B cell (primary cell): Measurements from ENCODE around the gene CAPNS1. TPM values are rescaled to one million over a fixed set of nuclear protein-coding genes. Genes with fewer than 3 reads are reported as not detected.

ENCODE experiments used
- ATAC-seq: fragments of 200-7000 bp; cut with Tn5 transposase; one replicate; pipeline ENCODE4 v1.10.0; 2021; ENCODE audit warnings: low read depth, mild to moderate bottlenecking, moderate number of reproducible peaks, moderate library complexity
- CTCF ChIA-PET: fragments of 350-600 bp; sonication (Branson Sonifier 250); formaldehyde crosslinking; loops from one replicate; lab custom pipeline; 2021; ENCODE audit warnings: antibody characterized with exemption, inconsistent platforms; lab: Charles Lee
- POLR2A ChIA-PET: fragments of 350-600 bp; sonication (Branson Sonifier 250); formaldehyde crosslinking; loops from one replicate; lab custom pipeline; 2021; ENCODE audit warnings: antibody characterized with exemption; lab: Charles Lee
- DNase-seq: peaks from one replicate; pipeline ENCODE4 v3.0.0; 2013
- H2AFZ ChIP-seq: 2 replicates; pipeline ENCODE4 v1.6.1; 2012; ENCODE audit warnings: mild to moderate bottlenecking, low read depth, low read length; ENCODE audit not compliant: insufficient read depth, poor library complexity, severe bottlenecking
- H3K27ac ChIP-seq, 2 donors: 1 replicate in 1 of 2; 2 replicates in 1 of 2; pipeline ENCODE4 v1.5.1; 2012 to 2013; ENCODE audit warnings: low read length in 2 of 2, mild to moderate bottlenecking in 2 of 2, moderate library complexity in 1 of 2
- H3K27me3 ChIP-seq, 4 experiments: fragments of 200-600 bp in 1 of 4; sonication (generic) in 1 of 4; replicated peaks in 1 of 4; 1 replicate in 2 of 4; 2 replicates in 2 of 4; pipeline versions ENCODE4 v1.6.1 to v1.7.0; 2013 to 2016; ENCODE audit warnings: low read length in 3 of 4, mild to moderate bottlenecking in 2 of 4, mixed read lengths in 1 of 4, moderate library complexity in 1 of 4; ENCODE audit not compliant: insufficient read depth in 4 of 4, control insufficient read depth in 3 of 4; ENCODE audit errors: control extremely low read depth in 1 of 4
- H3K36me3 ChIP-seq, 2 experiments: replicated peaks in 1 of 2; 1 replicate in 1 of 2; 2 replicates in 1 of 2; pipeline versions ENCODE4 v1.6.1 to v1.7.1; 2013; ENCODE audit warnings: low read length in 1 of 2; ENCODE audit not compliant: insufficient read depth in 2 of 2, control insufficient read depth in 1 of 2; ENCODE audit errors: control extremely low read depth in 1 of 2, extremely low read depth in 1 of 2
- H3K4me1 ChIP-seq, 2 donors: fragments of 200-600 bp in 1 of 2; sonication (generic) in 1 of 2; 1 replicate in 1 of 2; 2 replicates in 1 of 2; pipeline versions ENCODE4 v1.5.1 to v1.6.1; 2013 to 2017; ENCODE audit warnings: low read length in 2 of 2; ENCODE audit not compliant: control insufficient read depth in 2 of 2, insufficient read depth in 2 of 2
- H3K4me2 ChIP-seq: replicated peaks from 2 replicates; pipeline ENCODE3; 2012; ENCODE audit warnings: mild to moderate bottlenecking, low read depth, low read length; ENCODE audit not compliant: poor library complexity, severe bottlenecking
- H3K4me3 ChIP-seq, 5 experiments: fragments of 200-600 bp in 1 of 5; sonication (generic) in 1 of 5; 1 replicate in 3 of 5; 2 replicates in 2 of 5; pipeline versions ENCODE4 v1.5.1 to v1.7.0; 2011 to 2016; ENCODE audit warnings: low read length in 4 of 5, mild to moderate bottlenecking in 4 of 5, low read depth in 2 of 5, control low read depth in 1 of 5, moderate library complexity in 1 of 5; ENCODE audit not compliant: insufficient read depth in 1 of 5; ENCODE audit errors: control extremely low read depth in 1 of 5, extremely low read depth in 1 of 5
- H3K79me2 ChIP-seq: fragments of 200-600 bp; sonication (generic); one replicate; pipeline ENCODE4 v1.6.0; 2016; ENCODE audit warnings: low read length; ENCODE audit not compliant: control insufficient read depth, insufficient read depth
- H3K9ac ChIP-seq: fragments of 200-600 bp; sonication (generic); 2 replicates; pipeline ENCODE4 v1.6.1; 2017; ENCODE audit warnings: mild to moderate bottlenecking, low read length, moderate library complexity
- H3K9me3 ChIP-seq, 3 donors: one replicate each; pipeline versions ENCODE4 v1.6.1 to v1.7.1; 2013; ENCODE audit warnings: low read length in 2 of 3; ENCODE audit not compliant: control insufficient read depth in 2 of 3, insufficient read depth in 1 of 3; ENCODE audit errors: control extremely low read depth in 1 of 3
- H4K20me1 ChIP-seq: 2 replicates; pipeline ENCODE4 v1.6.0; 2012; ENCODE audit warnings: mild to moderate bottlenecking, low read length; ENCODE audit not compliant: insufficient read depth, control insufficient read depth, poor library complexity, severe bottlenecking
- H3K27ac Mint-ChIP-seq: one replicate; pipeline ENCODE4 v1.8.0; 2021; ENCODE audit warnings: mixed read lengths
- H3K27me3 Mint-ChIP-seq: one replicate; pipeline ENCODE4 v1.8.0; 2021; ENCODE audit warnings: mixed read lengths
- H3K4me1 Mint-ChIP-seq: one replicate; pipeline ENCODE4 v1.8.0; 2021; ENCODE audit warnings: mixed read lengths
- H3K4me3 Mint-ChIP-seq: one replicate; pipeline ENCODE4 v1.8.0; 2021; ENCODE audit warnings: mixed read lengths
- H3K9me3 Mint-ChIP-seq: one replicate; pipeline ENCODE4 v1.8.0; 2022; ENCODE audit warnings: mixed read lengths; ENCODE audit not compliant: insufficient read depth
- EZH2 ChIP-seq: IDR thresholded peaks from 2 replicates; pipeline ENCODE4 v1.6.1; 2012; ENCODE audit warnings: borderline replicate concordance, low read depth, mild to moderate bottlenecking, moderate library complexity, low read length; ENCODE audit not compliant: insufficient read depth, poor library complexity, severe bottlenecking
- WGBS: methylation state at CpG from one replicate; pipeline ENCODE4 v1.1.5; 2013; ENCODE audit warnings: missing lambda C conversion rate; ENCODE audit not compliant: insufficient coverage; 5-methylcytosine and 5-hydroxymethylcytosine counted together
- intact Hi-C: fragments of 100-400 bp; cut with micrococcal nuclease; formaldehyde crosslinking; loops from one replicate; pipeline ENCODE4 v1.10.0; 2022
- polyA plus RNA-seq: library from polyadenylated mRNA; depleted of rRNA; stranded (reverse); fragments of >200 nt; gene quantifications from 2 replicates; pipeline ENCODE4 v1.2.3, GENCODE V29; 2012
- total RNA-seq, 2 donors: library from RNA; stranded (reverse); fragments of 120-200 nt in 1 of 2; gene quantifications; 1 replicate in 1 of 2; 2 replicates in 1 of 2; pipeline versions ENCODE4 v1.2.3 to v1.2.4, GENCODE V29; 2013 to 2022
- TF ChIP-seq, protein P1 (sequence below): fragments of 200-600 bp; IDR thresholded peaks from one replicate; pipeline ENCODE4 v1.8.0; 2022; ENCODE audit warnings: antibody characterized with exemption, mild to moderate bottlenecking

CAPNS1 gene
- total and polyA plus RNA-seq, 2 donors (not counting 1 experiment from before 2014, with no cell fraction given): 272 to 294 TPM

- Histone ChIP-seq H3K36me3 (peaks cover 1 to 27% of the 10 kb centered on the region in 2 experiments), H3K9me3 (no peaks in the 10 kb centered on the region), H3K4me2 (no peak overlapping the region), H3K27ac (no peak overlapping the region), H2AFZ (no peak overlapping the region), H3K9ac (no peak overlapping the region), H4K20me1 (no peaks in the 10 kb centered on the region), H3K27me3 (no peaks in the 10 kb centered on the region), H3K79me2 (no peaks in the 10 kb centered on the region), H3K4me3 (no peak overlapping the region), H3K4me1 (no peaks in the 10 kb centered on the region)
- Mint-ChIP-seq H3K27me3 (no peaks in the 10 kb centered on the region), H3K27ac (no peak overlapping the region), H3K4me1 (no peaks in the 10 kb centered on the region), H3K9me3 (no peaks in the 10 kb centered on the region), H3K4me3 (no peak overlapping the region)
- no peak for DNase-seq
- TF ChIP-seq, protein P1, sequence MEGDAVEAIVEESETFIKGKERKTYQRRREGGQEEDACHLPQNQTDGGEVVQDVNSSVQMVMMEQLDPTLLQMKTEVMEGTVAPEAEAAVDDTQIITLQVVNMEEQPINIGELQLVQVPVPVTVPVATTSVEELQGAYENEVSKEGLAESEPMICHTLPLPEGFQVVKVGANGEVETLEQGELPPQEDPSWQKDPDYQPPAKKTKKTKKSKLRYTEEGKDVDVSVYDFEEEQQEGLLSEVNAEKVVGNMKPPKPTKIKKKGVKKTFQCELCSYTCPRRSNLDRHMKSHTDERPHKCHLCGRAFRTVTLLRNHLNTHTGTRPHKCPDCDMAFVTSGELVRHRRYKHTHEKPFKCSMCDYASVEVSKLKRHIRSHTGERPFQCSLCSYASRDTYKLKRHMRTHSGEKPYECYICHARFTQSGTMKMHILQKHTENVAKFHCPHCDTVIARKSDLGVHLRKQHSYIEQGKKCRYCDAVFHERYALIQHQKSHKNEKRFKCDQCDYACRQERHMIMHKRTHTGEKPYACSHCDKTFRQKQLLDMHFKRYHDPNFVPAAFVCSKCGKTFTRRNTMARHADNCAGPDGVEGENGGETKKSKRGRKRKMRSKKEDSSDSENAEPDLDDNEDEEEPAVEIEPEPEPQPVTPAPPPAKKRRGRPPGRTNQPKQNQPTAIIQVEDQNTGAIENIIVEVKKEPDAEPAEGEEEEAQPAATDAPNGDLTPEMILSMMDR: no peak
- TF ChIP-seq EZH2: no peak
- 93% methylated on average over 6 of the region's 10 CpGs for WGBS
- CTCF ChIA-PET: interaction anchor here (0.7 to 2.6 kb wide), 3 partner anchors 13 to 26 kb away, joined by 3 to 15 read pairs (median 5); no protein-coding TSS in a partner anchor
- POLR2A ChIA-PET: no interaction called here
- intact Hi-C loops: no loop called here
- no peak for ATAC-seq
Observed at GRCh38 chr19:36153126-36153525, 13.3 kb downstream of the CAPNS1 start.

DNA sequence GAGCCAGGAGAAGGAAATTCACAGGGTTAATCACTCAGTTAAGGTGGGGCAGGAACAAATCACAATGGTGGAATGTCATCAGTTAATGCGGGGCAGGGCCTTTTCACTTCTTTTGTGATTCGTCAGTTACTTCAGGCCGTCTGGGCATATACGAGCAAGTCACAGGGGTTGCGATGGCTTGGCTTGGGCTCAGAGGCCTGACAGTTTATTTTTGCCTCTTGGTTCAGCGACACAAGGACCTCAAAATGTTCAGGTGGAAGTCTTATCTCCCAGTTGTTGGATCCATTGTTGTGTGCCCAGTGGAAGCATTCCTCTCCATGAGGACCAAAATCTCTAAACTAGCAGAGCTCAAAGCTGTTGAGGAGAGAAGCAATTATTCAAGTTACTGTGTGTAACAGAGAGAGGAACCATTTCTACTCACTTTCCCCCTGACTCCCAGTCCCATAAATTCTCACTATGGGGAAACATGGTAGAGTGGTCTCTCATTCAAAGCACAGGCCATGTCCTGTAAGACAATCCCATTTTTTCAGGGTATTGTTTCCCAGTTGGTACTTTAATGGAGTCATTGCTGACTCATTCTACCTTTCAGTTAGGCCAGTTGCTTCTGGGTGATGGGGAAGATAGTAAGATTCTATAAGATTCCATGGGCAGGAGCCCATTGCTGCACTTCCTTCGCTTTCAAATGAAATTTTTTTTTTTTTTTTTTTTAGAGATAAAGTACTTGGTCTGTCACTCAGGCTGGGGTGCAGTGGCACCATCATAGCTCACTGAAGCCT lies 21.1 kb downstream of the CAPNS1 start:
- DNase-seq (no peak), ATAC-seq (no peak)
- no peak for TF ChIP-seq EZH2
- TF ChIP-seq, protein P1: no peak
- H3K9me3 Mint-ChIP-seq: no peaks in the 10 kb centered on the region
- H3K27ac Mint-ChIP-seq: no peak overlapping the region
- no peaks in the 10 kb centered on the region for H3K27me3 Mint-ChIP-seq
- H3K4me3 ChIP-seq: no peak overlapping the region
- H3K4me1 Mint-ChIP-seq: no peaks in the 10 kb centered on the region
- no peaks in the 10 kb centered on the region for H3K36me3 ChIP-seq
- no peaks in the 10 kb centered on the region for H3K4me1 ChIP-seq
- no peak overlapping the region for H3K9ac ChIP-seq
- no peaks in the 10 kb centered on the region for H3K27me3 ChIP-seq
- H3K4me2 ChIP-seq: no peak overlapping the region
- no peaks in the 10 kb centered on the region for H3K9me3 ChIP-seq
- ChIA-PET POLR2A (no interaction called here), CTCF (no interaction called here)
- WGBS: 98% methylated on average over 6 of the region's 7 CpGs
- intact Hi-C loops: no loop called here
- H4K20me1 ChIP-seq: no peaks in the 10 kb centered on the region
- H3K4me3 Mint-ChIP-seq: no peak overlapping the region
- H3K27ac ChIP-seq: no peak overlapping the region
- H2AFZ ChIP-seq: no peak overlapping the region
- no peaks in the 10 kb centered on the region for H3K79me2 ChIP-seq
